Transverse colon (tissue), 4 donors: Measurements from ENCODE around the gene CCNL2.

Experiments
- CTCF ChIP-seq, 5 experiments: fragments of 200-600 bp in 3 of 5; fragments of 450-650 bp in 2 of 5; sonication (generic) in 3 of 5; IDR thresholded peaks; 1 replicate in 2 of 5; 2 replicates in 3 of 5; pipeline ENCODE4 v1.5.1; 2016 to 2017; ENCODE audit warnings: antibody characterized with exemption in 5 of 5, inconsistent platforms in 3 of 5, mild to moderate bottlenecking in 2 of 5, moderate library complexity in 1 of 5
- EP300 ChIP-seq: sonication (generic); formaldehyde crosslinking; IDR thresholded peaks from one replicate; pipeline ENCODE4 v1.6.1; 2017; ENCODE audit warnings: antibody characterized with exemption, low read depth
- POLR2A ChIP-seq: fragments of 450-650 bp; IDR thresholded peaks from one replicate; pipeline ENCODE4 v1.6.1; 2016; ENCODE audit warnings: antibody characterized with exemption, mild to moderate bottlenecking, moderate library complexity
- POLR2AphosphoS5 ChIP-seq, 3 donors: sonication (generic); formaldehyde crosslinking; IDR thresholded peaks; one replicate each; pipeline ENCODE4 v1.6.1; 2016; ENCODE audit warnings: antibody characterized with exemption in 3 of 3

GRCh38 chr1:1406101-1406820 is 7.1 kb upstream of the CCNL2 start:
- TF ChIP-seq POLR2A, result no peak
- no peak for TF ChIP-seq CTCF (IDR thresholded peaks at IDR 0.05)
- TF ChIP-seq POLR2AphosphoS5 (IDR thresholded peaks at IDR 0.05), result no peak
- TF ChIP-seq EP300, result no peak
